ENCODE measurements around the gene SPAG17.

The SPAG17 gene

DNA sequence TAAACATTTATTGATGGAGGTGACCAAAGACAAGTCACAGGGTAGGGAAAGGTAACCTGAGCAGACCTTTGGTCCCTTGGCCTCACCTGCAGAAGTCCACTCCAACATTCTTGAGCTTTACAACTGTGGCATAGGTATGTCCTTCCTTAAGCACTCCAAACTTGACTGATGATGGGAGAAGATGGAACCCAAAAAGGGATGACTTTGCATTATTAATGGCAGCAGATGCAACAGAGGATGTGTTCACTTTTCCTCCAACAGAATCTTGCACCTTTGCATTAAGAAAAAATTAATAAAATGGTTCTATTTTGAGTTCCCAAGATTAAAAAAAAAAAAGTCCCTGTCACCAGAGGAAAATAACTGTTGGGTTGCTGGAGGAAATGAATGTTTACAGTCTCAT, 213.3 kb downstream of the SPAG17 start:
- POLR2A ChIA-PET: no interaction called here
- CTCF ChIA-PET: no interaction called here
- no peak for TF ChIP-seq BHLHE40 (IDR thresholded peaks at IDR 0.05; ENCODE audit: borderline replicate concordance)
- TF ChIP-seq LEF1 (IDR thresholded peaks at IDR 0.05; ENCODE audit: borderline replicate concordance): no peak
- no peak for TF ChIP-seq HDGF (IDR thresholded peaks at IDR 0.05; ENCODE audit: borderline replicate concordance)
- no peak for TF ChIP-seq NFRKB (IDR thresholded peaks at IDR 0.05)
- TF ChIP-seq PKNOX1 (IDR thresholded peaks at IDR 0.05): no peak
- TF ChIP-seq ELF4 (IDR thresholded peaks at IDR 0.05): no peak
- no peak for TF ChIP-seq FOXA1 (IDR thresholded peaks at IDR 0.05)
- no peak for TF ChIP-seq FOXM1 (IDR thresholded peaks at IDR 0.05; ENCODE audit: borderline replicate concordance)
- TF ChIP-seq SUZ12 (IDR thresholded peaks at IDR 0.05): no peak
- TF ChIP-seq SP1 (IDR thresholded peaks at IDR 0.05): no peak
- no peak for TF ChIP-seq L3MBTL2 (conservative IDR thresholded peaks at IDR 0.05)
- no peak for TF ChIP-seq FOXK2 (IDR thresholded peaks at IDR 0.05)
- DNase-seq (ENCODE audit: extremely low spot score): no peak

GRCh38 chr1:117970252-117970651, 214.8 kb downstream of the SPAG17 start:
- TF ChIP-seq ARNT (IDR thresholded peaks at IDR 0.05): no peak
- no peak for TF ChIP-seq SP1 (IDR thresholded peaks at IDR 0.05)
- TF ChIP-seq PKNOX1 (IDR thresholded peaks at IDR 0.05): no peak
- TF ChIP-seq ELF4 (IDR thresholded peaks at IDR 0.05): no peak
- TF ChIP-seq FOXK2 (IDR thresholded peaks at IDR 0.05): no peak
- ChIA-PET POLR2A (no interaction called here), CTCF (no interaction called here)
- DNase-seq (ENCODE audit: extremely low spot score): no peak

- DNase-seq (ENCODE audit: extremely low spot score): no peak
- no peak for TF ChIP-seq ZNF384 (IDR thresholded peaks at IDR 0.05)
- TF ChIP-seq FOXK2 (IDR thresholded peaks at IDR 0.05): no peak
- TF ChIP-seq FOXM1 (IDR thresholded peaks at IDR 0.05; ENCODE audit: borderline replicate concordance): no peak
- TF ChIP-seq TARDBP (IDR thresholded peaks at IDR 0.05): no peak
- TF ChIP-seq BHLHE40 (IDR thresholded peaks at IDR 0.05; ENCODE audit: borderline replicate concordance): no peak
- no peak for TF ChIP-seq L3MBTL2 (conservative IDR thresholded peaks at IDR 0.05)
- no peak for TF ChIP-seq PKNOX1 (IDR thresholded peaks at IDR 0.05)
- no peak for TF ChIP-seq NFRKB (IDR thresholded peaks at IDR 0.05)
- TF ChIP-seq SUZ12 (IDR thresholded peaks at IDR 0.05): no peak
- no peak for TF ChIP-seq HDGF (IDR thresholded peaks at IDR 0.05; ENCODE audit: borderline replicate concordance)
- TF ChIP-seq CTBP1 (IDR thresholded peaks at IDR 0.05; ENCODE audit: borderline replicate concordance): no peak
- no peak for TF ChIP-seq LEF1 (IDR thresholded peaks at IDR 0.05; ENCODE audit: borderline replicate concordance)
- no peak for TF ChIP-seq FOXA1 (IDR thresholded peaks at IDR 0.05)
- TF ChIP-seq SP1 (IDR thresholded peaks at IDR 0.05): no peak
- TF ChIP-seq ARNT (IDR thresholded peaks at IDR 0.05): no peak
- TF ChIP-seq ELF4 (IDR thresholded peaks at IDR 0.05): no peak
- ChIA-PET CTCF (interaction anchor here (1.4 kb wide), 1 partner anchor 15 kb away, joined by 3 read pairs; no protein-coding TSS in a partner anchor), POLR2A (no interaction called here)
Measured at GRCh38 chr1:117967881-117968280, 217.1 kb downstream of the SPAG17 start.

DNA sequence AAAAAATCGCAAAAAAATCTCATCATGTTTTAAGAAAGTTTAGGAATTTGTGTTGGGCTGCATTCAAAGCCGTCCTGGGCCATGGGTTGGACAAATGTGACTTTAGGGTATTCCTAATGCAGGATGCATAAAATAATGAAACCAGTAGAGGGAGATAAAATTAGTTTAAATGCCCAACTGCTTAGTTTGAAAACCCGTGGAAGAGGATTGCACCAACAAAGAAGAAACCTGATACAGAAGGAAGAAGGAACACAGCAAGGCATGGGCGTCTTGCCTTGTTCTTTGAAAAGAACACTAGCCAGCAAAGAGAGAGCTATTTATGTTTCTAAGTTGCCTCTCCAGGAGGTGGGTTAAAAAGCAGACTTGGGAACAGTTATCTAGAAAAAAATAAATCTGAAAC, 217.6 kb downstream of the SPAG17 start:
- DNase-seq (ENCODE audit: extremely low spot score): peak; percentile 44
- CTCF ChIA-PET: interaction anchor here (1.4 kb wide), 1 partner anchor 14 kb away, joined by 3 read pairs; no protein-coding TSS in a partner anchor
- TF ChIP-seq FOXM1 (IDR thresholded peaks at IDR 0.05; ENCODE audit: borderline replicate concordance) (no peak), PKNOX1 (IDR thresholded peaks at IDR 0.05) (no peak), LEF1 (IDR thresholded peaks at IDR 0.05; ENCODE audit: borderline replicate concordance) (no peak), ZNF384 (IDR thresholded peaks at IDR 0.05) (no peak), HDGF (IDR thresholded peaks at IDR 0.05; ENCODE audit: borderline replicate concordance) (no peak), TARDBP (IDR thresholded peaks at IDR 0.05) (no peak), L3MBTL2 (conservative IDR thresholded peaks at IDR 0.05) (no peak), FOXK2 (IDR thresholded peaks at IDR 0.05) (no peak), ARNT (IDR thresholded peaks at IDR 0.05) (no peak), SUZ12 (IDR thresholded peaks at IDR 0.05) (no peak), FOXA1 (IDR thresholded peaks at IDR 0.05) (no peak), ELF4 (IDR thresholded peaks at IDR 0.05) (no peak), NFRKB (IDR thresholded peaks at IDR 0.05) (no peak), BHLHE40 (IDR thresholded peaks at IDR 0.05; ENCODE audit: borderline replicate concordance) (no peak), CTBP1 (IDR thresholded peaks at IDR 0.05; ENCODE audit: borderline replicate concordance) (no peak), SP1 (IDR thresholded peaks at IDR 0.05) (no peak)
- POLR2A ChIA-PET: no interaction called here

GRCh38 chr1:117964290-117965038, 220.6 kb downstream of the SPAG17 start:
- TF ChIP-seq BHLHE40 (IDR thresholded peaks at IDR 0.05; ENCODE audit: borderline replicate concordance) (no peak), FOXA1 (IDR thresholded peaks at IDR 0.05) (no peak), CTBP1 (IDR thresholded peaks at IDR 0.05; ENCODE audit: borderline replicate concordance) (no peak), ZNF384 (IDR thresholded peaks at IDR 0.05) (no peak), FOXK2 (IDR thresholded peaks at IDR 0.05) (no peak), LEF1 (IDR thresholded peaks at IDR 0.05; ENCODE audit: borderline replicate concordance) (no peak), PKNOX1 (IDR thresholded peaks at IDR 0.05) (no peak), TARDBP (IDR thresholded peaks at IDR 0.05) (no peak), ARNT (IDR thresholded peaks at IDR 0.05) (no peak), ELF4 (IDR thresholded peaks at IDR 0.05) (no peak), SUZ12 (IDR thresholded peaks at IDR 0.05) (no peak), SP1 (IDR thresholded peaks at IDR 0.05) (no peak), FOXM1 (IDR thresholded peaks at IDR 0.05; ENCODE audit: borderline replicate concordance) (no peak), NFRKB (IDR thresholded peaks at IDR 0.05) (no peak), L3MBTL2 (conservative IDR thresholded peaks at IDR 0.05) (no peak), HDGF (IDR thresholded peaks at IDR 0.05; ENCODE audit: borderline replicate concordance) (no peak)
- CTCF ChIA-PET: no interaction called here
- DNase-seq (ENCODE audit: extremely low spot score): no peak
- POLR2A ChIA-PET: no interaction called here
